A549 (cell line): ENCODE results near the gene FOSL2. TPM values are rescaled to one million over a fixed set of nuclear protein-coding genes. Genes with fewer than 3 reads are reported as not detected.
A peak's percentile ranks its signal among the peaks of the same experiment; 100 is the strongest.

ENCODE experiments used
- ATAC-seq, 2 experiments: fragments of 200-7000 bp in 1 of 2; fragments of >200 bp in 1 of 2; cut with Nextera tagmentation in 1 of 2; cut with Tn5 transposase in 1 of 2; 3 replicates each; pipeline versions ENCODE4 v1.8.0 to v1.9.1; 2018 to 2020; ENCODE audit warnings: mild to moderate bottlenecking in 1 of 2, moderate library complexity in 1 of 2
- CTCF ChIA-PET: fragments of 300-600 bp; sonication (Branson Sonifier 250); formaldehyde crosslinking; extraction: SDS; loops from one replicate; lab custom pipeline; 2021; ENCODE audit warnings: antibody characterized with exemption, inconsistent platforms; lab: Yijun Ruan, JAX
- POLR2A ChIA-PET: fragments of 350-600 bp; formaldehyde crosslinking; extraction: SDS; loops from one replicate; lab custom pipeline; 2021; ENCODE audit warnings: antibody characterized with exemption, inconsistent platforms; lab: Yijun Ruan, JAX
- DNase-seq, 2 experiments: peaks; one replicate each; pipeline versions ENCODE4 v3.0.0 to v3.0.0-alpha.2; 2011 to 2016; ENCODE audit warnings: low read depth in 1 of 2, low spot score in 1 of 2
- FAIRE-seq: peaks from 2 replicates; lab custom pipeline; 2011; peaks lifted over from hg19 to GRCh38; lab: Jason Lieb, UNC
- H3K27ac ChIP-seq, 2 experiments: fragments of >200 bp; sonication (Bioruptor Twin); formaldehyde crosslinking; 3 replicates each; pipeline ENCODE4 v1.5.1; 2016 to 2017
- H3K4me1 ChIP-seq: fragments of >200 bp; sonication (Bioruptor Twin); formaldehyde crosslinking; 3 replicates; pipeline ENCODE4 v1.6.1; 2016
- H3K4me2 ChIP-seq: fragments of >200 bp; sonication (Bioruptor Twin); formaldehyde crosslinking; 3 replicates; pipeline ENCODE4 v1.6.1; 2016
- H3K4me3 ChIP-seq: fragments of >200 bp; sonication (Bioruptor Twin); formaldehyde crosslinking; 3 replicates; pipeline ENCODE4 v1.5.1; 2016
- H3K9me3 ChIP-seq: fragments of >200 bp; sonication (Bioruptor Twin); formaldehyde crosslinking; 3 replicates; pipeline ENCODE4 v1.6.1; 2016
- CBX2 ChIP-seq: fragments of 200-600 bp; sonication (generic); IDR thresholded peaks from 2 replicates; pipeline ENCODE4 v1.6.1; 2016; ENCODE audit warnings: low read depth, mild to moderate bottlenecking, borderline replicate concordance
- CBX8 ChIP-seq: fragments of 200-600 bp; sonication (generic); IDR thresholded peaks from 2 replicates; pipeline ENCODE4 v1.6.1; 2016
- EP300 ChIP-seq, 2 experiments: fragments of >200 bp; sonication (Bioruptor Twin); formaldehyde crosslinking; IDR thresholded peaks; 2 replicates in 1 of 2; 3 replicates in 1 of 2; pipeline ENCODE4 v1.6.1; 2016 to 2017
- GATA3 ChIP-seq: IDR thresholded peaks from 2 replicates; pipeline ENCODE4 v1.6.1; 2012; ENCODE audit warnings: borderline replicate concordance
- HEYL ChIP-seq: fragments of 250-450 bp; sonication (Bioruptor Pico); IDR thresholded peaks from 2 replicates; pipeline ENCODE4 v1.8.0; 2021; ENCODE audit warnings: mild to moderate bottlenecking, moderate library complexity
- KDM5A ChIP-seq: fragments of 200-600 bp; sonication (generic); IDR thresholded peaks from 2 replicates; pipeline ENCODE4 v1.6.1; 2016; ENCODE audit warnings: antibody characterized with exemption, mild to moderate bottlenecking
- MYC ChIP-seq: IDR thresholded peaks from 2 replicates; pipeline ENCODE4 v1.6.1; 2012; ENCODE audit warnings: mild to moderate bottlenecking, inconsistent platforms, low read length, improper control_type of control experiment, borderline replicate concordance
- NR3C1 ChIP-seq: fragments of >200 bp; sonication (Bioruptor Twin); formaldehyde crosslinking; IDR thresholded peaks from 3 replicates; pipeline ENCODE4 v1.6.1; 2017
- PHF8 ChIP-seq: fragments of 200-600 bp; sonication (generic); IDR thresholded peaks from 2 replicates; pipeline ENCODE4 v1.6.1; 2016; ENCODE audit warnings: low read depth, mild to moderate bottlenecking, antibody characterized with exemption, moderate library complexity, borderline replicate concordance
- RFX5 ChIP-seq: fragments of 450-650 bp; IDR thresholded peaks from 2 replicates; pipeline ENCODE4 v1.7.1; 2014; ENCODE audit warnings: antibody characterized with exemption, mild to moderate bottlenecking, moderate library complexity
- TFCP2L1 ChIP-seq: fragments of 250-450 bp; sonication (Bioruptor Pico); IDR thresholded peaks from 2 replicates; pipeline ENCODE4 v1.5.0; 2021; ENCODE audit warnings: mild to moderate bottlenecking
- ZNF302 ChIP-seq: fragments of 250-450 bp; sonication (Bioruptor Pico); IDR thresholded peaks from 2 replicates; pipeline ENCODE4 v1.9.0; 2021; ENCODE audit warnings: inconsistent platforms, mild to moderate bottlenecking, moderate library complexity
- WGBS: methylation state at CpG from one replicate; pipeline ENCODE4 v1.1.6; 2017; ENCODE audit errors: missing lambda C conversion rate; 5-methylcytosine and 5-hydroxymethylcytosine counted together
- polyA plus RNA-seq, 4 experiments: library from polyadenylated mRNA; depleted of rRNA in 3 of 4; stranded (reverse); fragments of >200 nt; fragmentation: RNase III in 1 of 4; extraction: RNeasy Plus Mini Kit Qiagen cat#74134 plus additional on column Dnase treatment in 1 of 4; gene quantifications; 2 replicates in 3 of 4; 3 replicates in 1 of 4; pipeline ENCODE4 v1.2.3, GENCODE V29; 2011 to 2017
- TF ChIP-seq, protein P1 (sequence below): fragments of >200 bp; sonication (Bioruptor Twin); formaldehyde crosslinking; IDR thresholded peaks from 3 replicates; pipeline ENCODE4 v1.5.1; 2016
- TF ChIP-seq, protein P2 (sequence below): fragments of 250-450 bp; sonication (Bioruptor Pico); IDR thresholded peaks from 2 replicates; pipeline ENCODE4 v1.5.0; 2020; ENCODE audit warnings: low read depth, mild to moderate bottlenecking, moderate library complexity
- TF ChIP-seq, protein P3 (sequence below): fragments of 150-350 bp; IDR thresholded peaks from 2 replicates; pipeline ENCODE4 v1.6.1; 2014; ENCODE audit warnings: low read depth, mild to moderate bottlenecking, low read length
- TF ChIP-seq, protein P4 (sequence below): IDR thresholded peaks from 2 replicates; pipeline ENCODE4 v1.6.1; 2012; ENCODE audit warnings: low read depth, borderline replicate concordance
- TF ChIP-seq, protein P5 (sequence below): IDR thresholded peaks from 2 replicates; pipeline ENCODE4 v1.6.1; 2012
- TF ChIP-seq, protein P6 (sequence below): fragments of 250-450 bp; sonication (Bioruptor Pico); IDR thresholded peaks from 2 replicates; pipeline ENCODE4 v1.5.0; 2021; ENCODE audit warnings: mild to moderate bottlenecking, moderate library complexity, borderline replicate concordance

Gene FOSL2
- polyA plus RNA-seq, 2 of the 4 experiments (the other 2 are of a cell fraction): 45.7 to 73.4 TPM

DNA sequence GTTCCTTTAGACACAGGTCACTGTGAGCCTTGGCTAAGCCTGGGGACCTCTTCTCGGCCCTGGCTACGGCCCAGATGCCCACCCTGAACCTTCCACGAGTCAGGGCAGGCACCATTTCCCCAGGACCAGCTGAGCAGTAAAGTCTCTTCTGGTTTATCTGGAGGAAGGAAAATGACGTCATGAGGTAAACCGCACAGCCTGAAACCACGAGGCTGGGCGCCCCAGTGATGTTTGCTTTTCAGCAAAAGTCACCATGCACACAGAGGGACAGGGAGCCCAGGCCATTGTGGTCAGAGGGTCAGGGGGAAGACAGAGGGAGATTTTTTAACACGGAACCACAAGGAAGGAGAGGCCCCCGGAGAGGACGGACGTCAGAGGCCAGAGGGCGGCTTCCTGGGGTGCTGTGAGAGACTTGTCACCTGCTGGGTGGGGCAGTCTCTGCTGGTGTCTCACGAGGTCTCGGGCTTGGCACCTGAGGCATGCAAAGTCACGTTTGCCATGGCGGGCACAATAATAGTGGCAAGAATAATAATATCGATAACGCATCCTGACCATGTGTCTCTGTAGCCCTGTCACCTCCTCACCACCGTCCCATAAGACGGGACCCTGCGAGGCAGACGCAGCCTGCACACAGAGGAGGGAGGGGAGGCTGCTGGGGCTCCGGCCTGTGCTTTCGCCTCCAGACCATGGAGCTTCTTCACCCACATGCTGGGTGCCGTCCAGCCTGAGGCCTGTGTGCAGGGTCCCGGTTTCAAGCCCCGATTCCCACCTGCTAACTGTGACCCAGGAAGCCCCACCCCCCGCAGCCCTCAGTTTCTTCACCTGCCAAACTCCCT lies 33.2 kb upstream of the FOSL2 start:
- Histone ChIP-seq H3K4me3 (no peak overlapping the region), H3K9me3 (no peaks in the 10 kb centered on the region), H3K4me2 (no peak overlapping the region), H3K4me1 (peaks cover 29% of the 10 kb centered on the region), H3K27ac (peak overlapping the region in 1 of 2 experiments; percentile 70; a peak in 3 of 6 replicates)
- DNase-seq (no peak), FAIRE-seq (no peak), ATAC-seq (no peak)
- TF ChIP-seq TFCP2L1 (CRISPR knock-in tag) (no peak), HEYL (no peak), NR3C1 (no peak), PHF8 (no peak), CBX2 (no peak), CBX8 (no peak), ZNF302 (CRISPR knock-in tag) (no peak)
- TF ChIP-seq, protein P1, sequence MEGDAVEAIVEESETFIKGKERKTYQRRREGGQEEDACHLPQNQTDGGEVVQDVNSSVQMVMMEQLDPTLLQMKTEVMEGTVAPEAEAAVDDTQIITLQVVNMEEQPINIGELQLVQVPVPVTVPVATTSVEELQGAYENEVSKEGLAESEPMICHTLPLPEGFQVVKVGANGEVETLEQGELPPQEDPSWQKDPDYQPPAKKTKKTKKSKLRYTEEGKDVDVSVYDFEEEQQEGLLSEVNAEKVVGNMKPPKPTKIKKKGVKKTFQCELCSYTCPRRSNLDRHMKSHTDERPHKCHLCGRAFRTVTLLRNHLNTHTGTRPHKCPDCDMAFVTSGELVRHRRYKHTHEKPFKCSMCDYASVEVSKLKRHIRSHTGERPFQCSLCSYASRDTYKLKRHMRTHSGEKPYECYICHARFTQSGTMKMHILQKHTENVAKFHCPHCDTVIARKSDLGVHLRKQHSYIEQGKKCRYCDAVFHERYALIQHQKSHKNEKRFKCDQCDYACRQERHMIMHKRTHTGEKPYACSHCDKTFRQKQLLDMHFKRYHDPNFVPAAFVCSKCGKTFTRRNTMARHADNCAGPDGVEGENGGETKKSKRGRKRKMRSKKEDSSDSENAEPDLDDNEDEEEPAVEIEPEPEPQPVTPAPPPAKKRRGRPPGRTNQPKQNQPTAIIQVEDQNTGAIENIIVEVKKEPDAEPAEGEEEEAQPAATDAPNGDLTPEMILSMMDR: no peak
- TF ChIP-seq, protein P2, sequence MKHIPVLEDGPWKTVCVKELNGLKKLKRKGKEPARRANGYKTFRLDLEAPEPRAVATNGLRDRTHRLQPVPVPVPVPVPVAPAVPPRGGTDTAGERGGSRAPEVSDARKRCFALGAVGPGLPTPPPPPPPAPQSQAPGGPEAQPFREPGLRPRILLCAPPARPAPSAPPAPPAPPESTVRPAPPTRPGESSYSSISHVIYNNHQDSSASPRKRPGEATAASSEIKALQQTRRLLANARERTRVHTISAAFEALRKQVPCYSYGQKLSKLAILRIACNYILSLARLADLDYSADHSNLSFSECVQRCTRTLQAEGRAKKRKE: no peak
- TF ChIP-seq, protein P3, sequence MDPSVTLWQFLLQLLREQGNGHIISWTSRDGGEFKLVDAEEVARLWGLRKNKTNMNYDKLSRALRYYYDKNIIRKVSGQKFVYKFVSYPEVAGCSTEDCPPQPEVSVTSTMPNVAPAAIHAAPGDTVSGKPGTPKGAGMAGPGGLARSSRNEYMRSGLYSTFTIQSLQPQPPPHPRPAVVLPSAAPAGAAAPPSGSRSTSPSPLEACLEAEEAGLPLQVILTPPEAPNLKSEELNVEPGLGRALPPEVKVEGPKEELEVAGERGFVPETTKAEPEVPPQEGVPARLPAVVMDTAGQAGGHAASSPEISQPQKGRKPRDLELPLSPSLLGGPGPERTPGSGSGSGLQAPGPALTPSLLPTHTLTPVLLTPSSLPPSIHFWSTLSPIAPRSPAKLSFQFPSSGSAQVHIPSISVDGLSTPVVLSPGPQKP: no peak
- ChIA-PET CTCF (interaction anchor here (2.5 kb wide), 1 partner anchor 19 kb away, joined by 10 read pairs; no protein-coding TSS in a partner anchor), POLR2A (no interaction called here)
- 90% methylated on average over 27 of the region's 28 CpGs for WGBS

DNA sequence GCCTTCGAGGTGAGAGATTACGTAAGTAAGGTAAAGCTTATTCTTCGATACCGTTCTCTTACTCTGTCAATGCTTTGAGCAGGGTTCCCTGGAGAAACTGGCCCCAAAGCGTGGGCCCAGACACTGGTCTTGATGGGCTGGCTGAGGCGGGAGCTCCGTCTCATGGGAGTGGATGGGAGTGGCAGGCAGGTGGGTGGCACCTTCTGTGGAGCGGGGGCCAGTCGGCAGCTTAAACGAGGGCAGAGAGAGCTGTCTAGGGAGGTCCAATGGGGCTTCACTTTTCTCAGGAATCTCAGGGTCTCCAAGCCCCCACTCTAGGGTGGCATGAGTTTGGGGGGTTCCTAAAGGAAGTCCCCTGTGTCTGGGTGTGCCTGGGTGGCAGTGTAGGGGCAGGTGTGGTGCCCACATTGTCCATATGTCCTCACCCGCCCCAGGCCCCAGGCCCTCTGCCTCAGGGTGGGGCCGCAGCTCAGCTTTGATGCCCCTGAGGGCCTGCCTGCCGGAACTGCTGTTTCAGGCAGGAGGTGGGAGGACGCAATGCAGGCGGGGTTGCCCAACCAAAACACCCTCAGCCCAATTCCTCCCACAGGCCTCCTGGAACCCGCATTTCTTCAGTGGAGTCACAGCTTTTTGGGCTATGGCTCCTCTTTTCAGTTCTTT lies 32.5 kb upstream of the FOSL2 start:
- Histone ChIP-seq H3K4me3 (no peak overlapping the region), H3K9me3 (no peaks in the 10 kb centered on the region), H3K4me2 (no peak overlapping the region), H3K4me1 (peaks cover 29% of the 10 kb centered on the region), H3K27ac (peak overlapping the region in 1 of 2 experiments; percentile 70; a peak in 3 of 6 replicates)
- TF ChIP-seq GATA3 (no peak), EP300 (IDR thresholded peaks at IDR 0.05) (no peak), MYC (no peak), KDM5A (no peak), RFX5 (no peak)
- TF ChIP-seq, protein P4, sequence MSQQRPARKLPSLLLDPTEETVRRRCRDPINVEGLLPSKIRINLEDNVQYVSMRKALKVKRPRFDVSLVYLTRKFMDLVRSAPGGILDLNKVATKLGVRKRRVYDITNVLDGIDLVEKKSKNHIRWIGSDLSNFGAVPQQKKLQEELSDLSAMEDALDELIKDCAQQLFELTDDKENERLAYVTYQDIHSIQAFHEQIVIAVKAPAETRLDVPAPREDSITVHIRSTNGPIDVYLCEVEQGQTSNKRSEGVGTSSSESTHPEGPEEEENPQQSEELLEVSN: no peak
- TF ChIP-seq, protein P5, sequence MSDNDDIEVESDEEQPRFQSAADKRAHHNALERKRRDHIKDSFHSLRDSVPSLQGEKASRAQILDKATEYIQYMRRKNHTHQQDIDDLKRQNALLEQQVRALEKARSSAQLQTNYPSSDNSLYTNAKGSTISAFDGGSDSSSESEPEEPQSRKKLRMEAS: no peak
- TF ChIP-seq, protein P6, sequence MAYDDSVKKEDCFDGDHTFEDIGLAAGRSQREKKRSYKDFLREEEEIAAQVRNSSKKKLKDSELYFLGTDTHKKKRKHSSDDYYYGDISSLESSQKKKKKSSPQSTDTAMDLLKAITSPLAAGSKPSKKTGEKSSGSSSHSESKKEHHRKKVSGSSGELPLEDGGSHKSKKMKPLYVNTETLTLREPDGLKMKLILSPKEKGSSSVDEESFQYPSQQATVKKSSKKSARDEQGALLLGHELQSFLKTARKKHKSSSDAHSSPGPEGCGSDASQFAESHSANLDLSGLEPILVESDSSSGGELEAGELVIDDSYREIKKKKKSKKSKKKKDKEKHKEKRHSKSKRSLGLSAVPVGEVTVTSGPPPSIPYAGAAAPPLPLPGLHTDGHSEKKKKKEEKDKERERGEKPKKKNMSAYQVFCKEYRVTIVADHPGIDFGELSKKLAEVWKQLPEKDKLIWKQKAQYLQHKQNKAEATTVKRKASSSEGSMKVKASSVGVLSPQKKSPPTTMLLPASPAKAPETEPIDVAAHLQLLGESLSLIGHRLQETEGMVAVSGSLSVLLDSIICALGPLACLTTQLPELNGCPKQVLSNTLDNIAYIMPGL (CRISPR knock-in tag): no peak
- ATAC-seq: no peak
- FAIRE-seq: no peak
- no peak for DNase-seq
- ChIA-PET POLR2A (no interaction called here), CTCF (interaction anchor here (0.6 to 2.5 kb wide), 4 partner anchors 10 to 377 kb away, joined by 3 to 10 read pairs (median 5); no protein-coding TSS in a partner anchor)
- WGBS: 90% methylated on average over 16 of the region's 16 CpGs
